H1 (cell line): ENCODE data around the gene TPRA1. TPM values are rescaled to one million over a fixed set of nuclear protein-coding genes. Genes with fewer than 3 reads are reported as not detected.

ENCODE experiments used
- CTCF ChIA-PET: fragments of 300-600 bp; sonication (Branson Sonifier 250); formaldehyde crosslinking; loops from one replicate; lab custom pipeline; 2021; ENCODE audit not compliant: partially characterized antibody; lab: Charles Lee
- POLR2A ChIA-PET: fragments of 300-600 bp; sonication (Branson Sonifier 250); formaldehyde crosslinking; loops from one replicate; lab custom pipeline; 2021; ENCODE audit warnings: inconsistent platforms; ENCODE audit not compliant: partially characterized antibody; lab: Charles Lee
- DNase-seq, 2 experiments: peaks; one replicate each; pipeline versions ENCODE4 v3.0.0 to v3.0.0-alpha.2; 2010 to 2022; ENCODE audit warnings: low spot score in 2 of 2, low read depth in 1 of 2, mixed read lengths in 1 of 2
- FAIRE-seq: peaks from 2 replicates; lab custom pipeline; 2011; peaks lifted over from hg19 to GRCh38; lab: Jason Lieb, UNC
- H2AFZ ChIP-seq: 2 replicates; pipeline ENCODE4 v1.8.1; 2012; ENCODE audit warnings: low read length, inconsistent platforms
- H2AK5ac ChIP-seq: 2 replicates; pipeline ENCODE4 v1.6.1; 2013; ENCODE audit warnings: low read depth, low read length
- H2BK120ac ChIP-seq: replicated peaks from 2 replicates; pipeline ENCODE3; 2013; ENCODE audit warnings: low read depth, low read length, inconsistent platforms
- H2BK12ac ChIP-seq: 2 replicates; pipeline ENCODE4 v1.6.1; 2013; ENCODE audit warnings: low read depth, low read length
- H2BK15ac ChIP-seq: 2 replicates; pipeline ENCODE4 v1.6.1; 2013; ENCODE audit warnings: low read length
- H2BK20ac ChIP-seq: 2 replicates; pipeline ENCODE4 v1.6.1; 2013; ENCODE audit warnings: low read length
- H2BK5ac ChIP-seq: 2 replicates; pipeline ENCODE4 v1.6.1; 2013; ENCODE audit warnings: low read depth, low read length
- H3K14ac ChIP-seq: 2 replicates; pipeline ENCODE4 v1.6.1; 2013; ENCODE audit warnings: inconsistent platforms; ENCODE audit not compliant: insufficient read length
- H3K18ac ChIP-seq: 2 replicates; pipeline ENCODE4 v1.6.1; 2013; ENCODE audit warnings: low read length; ENCODE audit errors: extremely low read depth
- H3K23ac ChIP-seq: 2 replicates; pipeline ENCODE4 v1.6.1; 2013; ENCODE audit warnings: inconsistent platforms; ENCODE audit not compliant: insufficient read length
- H3K23me2 ChIP-seq: 2 replicates; pipeline ENCODE4 v1.6.1; 2013; ENCODE audit warnings: low read depth, low read length
- H3K27ac ChIP-seq: 2 replicates; pipeline ENCODE4 v1.6.1; 2011; ENCODE audit warnings: low read depth, low read length, inconsistent platforms
- H3K27me3 ChIP-seq, 4 experiments: replicated peaks in 1 of 4; 1 replicate in 1 of 4; 2 replicates in 3 of 4; pipeline versions ENCODE4 v1.6.1 to v1.8.1; 2011 to 2013; ENCODE audit warnings: low read length in 3 of 4, mild to moderate bottlenecking in 3 of 4, inconsistent platforms in 2 of 4, mixed read lengths in 2 of 4, moderate library complexity in 1 of 4; ENCODE audit not compliant: control insufficient read depth in 3 of 4, insufficient read depth in 3 of 4; ENCODE audit errors: extremely low read depth in 1 of 4
- H3K36me3 ChIP-seq, 4 experiments: 2 replicates each; pipeline versions ENCODE4 v1.6.1 to v1.8.1; 2011 to 2013; ENCODE audit warnings: mild to moderate bottlenecking in 4 of 4, low read length in 3 of 4, moderate library complexity in 2 of 4, control low read depth in 1 of 4, inconsistent platforms in 1 of 4; ENCODE audit not compliant: insufficient read depth in 4 of 4, control insufficient read depth in 2 of 4
- H3K4ac ChIP-seq: replicated peaks from 2 replicates; pipeline ENCODE3; 2013; ENCODE audit warnings: low read length, low read depth, mixed read lengths, inconsistent platforms; ENCODE audit not compliant: insufficient read length
- H3K4me1 ChIP-seq, 4 experiments: replicated peaks in 1 of 4; 1 replicate in 1 of 4; 2 replicates in 3 of 4; pipeline versions ENCODE4 v1.6.1 to v1.8.1; 2011 to 2013; ENCODE audit warnings: low read length in 3 of 4, inconsistent platforms in 2 of 4, mixed read lengths in 1 of 4; ENCODE audit not compliant: insufficient read depth in 4 of 4, control insufficient read depth in 3 of 4
- H3K4me2 ChIP-seq, 2 experiments: 2 replicates each; pipeline versions ENCODE4 v1.6.1 to v1.8.1; 2011 to 2013; ENCODE audit warnings: low read depth in 2 of 2, low read length in 2 of 2, control low read depth in 1 of 2, inconsistent platforms in 1 of 2, mild to moderate bottlenecking in 1 of 2; ENCODE audit not compliant: insufficient read depth in 1 of 2
- H3K4me3 ChIP-seq, 4 experiments: fragments of 200-600, 300-600 bp in 1 of 4; sonication (generic), shearing (Covaris generic), sonication (Bioruptor Twin) in 1 of 4; 2 replicates each; pipeline versions ENCODE4 v1.5.1 to v1.8.1; 2011 to 2016; ENCODE audit warnings: low read length in 4 of 4, low read depth in 3 of 4, control low read depth in 2 of 4, inconsistent platforms in 2 of 4, mild to moderate bottlenecking in 2 of 4, mixed read lengths in 1 of 4, moderate library complexity in 1 of 4; ENCODE audit not compliant: insufficient read depth in 2 of 4; ENCODE audit errors: extremely low read depth in 1 of 4
- H3K56ac ChIP-seq: replicated peaks from 2 replicates; pipeline ENCODE3; 2013; ENCODE audit warnings: low read depth, mild to moderate bottlenecking, mixed read lengths, low read length, inconsistent platforms; ENCODE audit not compliant: insufficient read length
- H3K79me1 ChIP-seq: 2 replicates; pipeline ENCODE4 v1.6.1; 2013; ENCODE audit warnings: low read depth, low read length, control low read depth
- H3K79me2 ChIP-seq, 2 experiments: 2 replicates each; pipeline versions ENCODE4 v1.6.1 to v1.8.1; 2012 to 2013; ENCODE audit warnings: low read length in 2 of 2, mild to moderate bottlenecking in 2 of 2, inconsistent platforms in 1 of 2; ENCODE audit not compliant: insufficient read depth in 2 of 2, control insufficient read depth in 1 of 2
- H3K9ac ChIP-seq, 4 experiments: replicated peaks in 1 of 4; 1 replicate in 1 of 4; 2 replicates in 3 of 4; pipeline versions ENCODE4 v1.6.1 to v1.8.1; 2011 to 2013; ENCODE audit warnings: low read depth in 3 of 4, low read length in 3 of 4, control low read depth in 2 of 4, mild to moderate bottlenecking in 2 of 4, moderate library complexity in 2 of 4, inconsistent platforms in 1 of 4; ENCODE audit errors: extremely low read depth in 1 of 4
- H3K9me3 ChIP-seq, 2 experiments: 2 replicates each; pipeline versions ENCODE4 v1.6.1 to v1.8.1; 2012 to 2013; ENCODE audit warnings: mild to moderate bottlenecking in 2 of 2, moderate library complexity in 2 of 2, control low read depth in 1 of 2, inconsistent platforms in 1 of 2, low read depth in 1 of 2, low read length in 1 of 2, mixed read lengths in 1 of 2; ENCODE audit not compliant: insufficient read depth in 2 of 2
- H4K20me1 ChIP-seq, 2 experiments: replicated peaks in 1 of 2; 2 replicates each; pipeline versions ENCODE3 to v1.8.1; 2011 to 2013; ENCODE audit warnings: inconsistent platforms in 2 of 2, low read length in 2 of 2, mild to moderate bottlenecking in 1 of 2; ENCODE audit not compliant: insufficient read depth in 2 of 2, control insufficient read depth in 1 of 2
- H4K5ac ChIP-seq: 2 replicates; pipeline ENCODE4 v1.6.1; 2013; ENCODE audit warnings: low read length, low read depth, mixed read lengths, inconsistent platforms; ENCODE audit not compliant: insufficient read length
- H4K8ac ChIP-seq: 2 replicates; pipeline ENCODE4 v1.8.0; 2013; ENCODE audit warnings: mild to moderate bottlenecking, moderate library complexity, low read length, inconsistent platforms; ENCODE audit not compliant: insufficient read depth; ENCODE audit errors: extremely low read depth
- H4K91ac ChIP-seq: replicated peaks from 2 replicates; pipeline ENCODE3; 2013; ENCODE audit warnings: low read length, mixed read lengths, inconsistent platforms; ENCODE audit not compliant: insufficient read length
- ASH2L ChIP-seq: fragments of 200-600, 300-600 bp; sonication (generic); IDR thresholded peaks from one replicate; pipeline ENCODE4 v1.7.1; 2017; ENCODE audit warnings: low read length
- ATF3 ChIP-seq: IDR thresholded peaks from 2 replicates; pipeline ENCODE4 v1.6.1; 2011; ENCODE audit warnings: low read depth, mild to moderate bottlenecking, low read length; ENCODE audit not compliant: insufficient read depth
- BACH1 ChIP-seq: IDR thresholded peaks from 2 replicates; pipeline ENCODE4 v1.6.1; 2012; ENCODE audit warnings: low read length, improper control_type of control experiment
- BCL11A ChIP-seq, 2 experiments: IDR thresholded peaks; one replicate each; pipeline ENCODE4 v1.6.1; 2011; ENCODE audit warnings: low read depth in 2 of 2, low read length in 2 of 2, mild to moderate bottlenecking in 2 of 2
- CEBPB ChIP-seq: IDR thresholded peaks from 2 replicates; pipeline ENCODE4 v1.6.1; 2012; ENCODE audit warnings: low read depth, low read length
- JUN ChIP-seq: IDR thresholded peaks from 2 replicates; pipeline ENCODE4 v1.6.1; 2011; ENCODE audit warnings: low read depth, mild to moderate bottlenecking, improper control_type of control experiment, low read length
- KDM4A ChIP-seq: IDR thresholded peaks from one replicate; pipeline ENCODE4 v1.7.1; 2012; ENCODE audit warnings: low read depth, mild to moderate bottlenecking, moderate library complexity, low read length, inconsistent platforms; ENCODE audit not compliant: severe bottlenecking
- PHF8 ChIP-seq: fragments of 200-600 bp; sonication (generic); conservative IDR thresholded peaks from 2 replicates; pipeline ENCODE4 v1.7.1; 2012; ENCODE audit warnings: low read depth, mild to moderate bottlenecking, inconsistent platforms, low read length, moderate library complexity
- RBBP5 ChIP-seq: IDR thresholded peaks from 2 replicates; pipeline ENCODE4 v1.7.1; 2012; ENCODE audit warnings: low read depth, mild to moderate bottlenecking, inconsistent platforms, low read length, moderate library complexity, borderline replicate concordance
- SIN3A ChIP-seq, 2 experiments: IDR thresholded peaks in 1 of 2; conservative IDR thresholded peaks in 1 of 2; 2 replicates each; pipeline ENCODE4 v1.6.1; 2011 to 2012; ENCODE audit warnings: low read length in 2 of 2, improper control_type of control experiment in 1 of 2, low read depth in 1 of 2, mild to moderate bottlenecking in 1 of 2
- SIRT6 ChIP-seq: IDR thresholded peaks from one replicate; pipeline ENCODE4 v1.7.1; 2012; ENCODE audit warnings: low read length, inconsistent platforms
- TAF7 ChIP-seq: optimal IDR thresholded peaks from 2 replicates; pipeline ENCODE3; 2011; ENCODE audit warnings: low read depth, mild to moderate bottlenecking, inconsistent platforms, low read length, moderate library complexity, borderline replicate concordance
- WGBS, 2 experiments: shearing (Covaris generic) in 1 of 2; methylation state at CpG; one replicate each; pipeline versions ENCODE4 v1.1.6 to v1.1.7; 2013 to 2015; ENCODE audit warnings: low lambda C conversion rate in 2 of 2, mixed read lengths in 2 of 2, inconsistent platforms in 1 of 2, low coverage in 1 of 2, missing lambda C conversion rate in 1 of 2; ENCODE audit not compliant: insufficient replicate concordance in 2 of 2, insufficient coverage in 1 of 2, insufficient read length in 1 of 2; ENCODE audit errors: extremely low coverage in 1 of 2, missing lambda C conversion rate in 1 of 2; 5-methylcytosine and 5-hydroxymethylcytosine counted together
- polyA plus RNA-seq, 7 experiments: library from polyadenylated mRNA; depleted of rRNA in 3 of 7; stranded (reverse) in 5 of 7; unstranded in 2 of 7; fragments of >200 nt in 5 of 7; fragments of 200-250 nt in 2 of 7; gene quantifications; 1 replicate in 5 of 7; 2 replicates in 1 of 7; 4 replicates in 1 of 7; pipeline versions ENCODE4 v1.2.1 to v1.2.3, GENCODE V29; 2011 to 2013; ENCODE audit warnings: missing spikeins in 2 of 7, mixed read lengths in 2 of 7
- total RNA-seq: library from RNA; stranded (reverse); fragmentation: NEBNext Ultra II Directional; extraction: Animal tissue kit (Norgen Biotek cat#: 25700); gene quantifications from 2 replicates; pipeline ENCODE4 v1.2.1, GENCODE V29; 2021

Gene TPRA1
- total and polyA plus RNA-seq, 2 of the 8 experiments (the other 6 are each of a cell fraction or from before 2014, with no cell fraction given): 18.8 to 38.5 TPM

DNA sequence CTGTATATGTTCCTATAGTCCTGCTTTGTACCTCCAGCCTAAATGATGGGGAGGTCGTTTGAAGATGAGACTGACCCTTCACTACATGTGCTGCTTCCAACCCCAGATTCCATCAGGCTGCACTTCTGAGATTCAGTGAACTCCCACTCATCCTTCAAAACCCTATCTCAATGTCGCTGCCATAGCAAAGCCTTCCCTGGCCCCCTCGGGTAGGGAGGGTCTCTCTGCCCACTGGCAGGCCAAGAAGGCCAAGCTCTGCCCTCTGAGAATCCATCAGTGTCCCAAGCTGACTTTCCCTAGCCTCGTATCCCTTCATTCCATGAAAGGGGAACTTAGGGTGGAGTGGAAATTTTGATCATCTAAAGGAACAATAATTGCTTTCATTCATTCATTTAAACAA, 35.4 kb downstream of the TPRA1 start:
- H3K27me3 ChIP-seq: no peaks in the 10 kb centered on the region; a peak in 1 of 7 replicates
- no peak overlapping the region for H2AFZ ChIP-seq
- H3K36me3 ChIP-seq: no peaks in the 10 kb centered on the region
- no peak overlapping the region for H2BK5ac ChIP-seq
- H2BK20ac ChIP-seq: no peak overlapping the region
- no peak overlapping the region for H3K4me2 ChIP-seq
- H3K4me3 ChIP-seq: no peak overlapping the region
- no peaks in the 10 kb centered on the region for H4K20me1 ChIP-seq
- no peak overlapping the region for H3K9ac ChIP-seq
- no peak overlapping the region for H2BK15ac ChIP-seq
- no peak overlapping the region for H2BK120ac ChIP-seq
- H3K56ac ChIP-seq: no peak overlapping the region
- no peaks in the 10 kb centered on the region for H3K79me2 ChIP-seq
- FAIRE-seq (no peak), DNase-seq (no peak)
- H3K23ac ChIP-seq: no peak overlapping the region
- no peak for TF ChIP-seq CEBPB
- TF ChIP-seq TAF7: no peak
- TF ChIP-seq ATF3: no peak
- no peak for TF ChIP-seq RBBP5
- no peak for TF ChIP-seq ASH2L
- no peak for TF ChIP-seq SIRT6
- no peak for TF ChIP-seq SIN3A (conservative IDR thresholded peaks at IDR 0.05 in 1 of 2, IDR thresholded peaks at IDR 0.05 in 1 of 2; ENCODE audit: low read depth in 1 of 2, low read length in 2 of 2)
- no peak for TF ChIP-seq JUN
- TF ChIP-seq BCL11A (IDR thresholded peaks at IDR 0.05; ENCODE audit: low read depth in 2 of 2, low read length in 2 of 2): no peak
- TF ChIP-seq PHF8: no peak
- no peak for TF ChIP-seq KDM4A
- no peak for TF ChIP-seq BACH1
- H3K18ac ChIP-seq: no peak overlapping the region
- WGBS, 2 experiments: 85% methylated on average over 4 of the region's 4 CpGs; no CpG with 5 or more reads in 1 of the 2 experiments
- H3K79me1 ChIP-seq: no peaks in the 10 kb centered on the region; the same call in 1 of the 2 replicates
- H4K91ac ChIP-seq: no peak overlapping the region
- no peak overlapping the region for H4K8ac ChIP-seq
- no peak overlapping the region for H3K27ac ChIP-seq
- no peak overlapping the region for H2AK5ac ChIP-seq
- 0 out of 7 replicates have a peak, but pooled peaks cover 0 to 2% (median 0%) of the 10 kb centered on the region in 4 experiments for H3K4me1 ChIP-seq
- H3K9me3 ChIP-seq: no peaks in the 10 kb centered on the region
- ChIA-PET CTCF (interaction anchor here (1.1 to 5.4 kb wide), 6 partner anchors 9 to 453 kb away, joined by 3 to 19 read pairs (median 3); no protein-coding TSS in a partner anchor), POLR2A (no interaction called here)
- no peak overlapping the region for H3K4ac ChIP-seq
- H3K14ac ChIP-seq: no peak overlapping the region
- H4K5ac ChIP-seq: no peak overlapping the region
- H3K23me2 ChIP-seq: no peaks in the 10 kb centered on the region; the same call in 1 of the 2 replicates
- no peak overlapping the region for H2BK12ac ChIP-seq
